Stomach (tissue), 9 donors: ENCODE data around the gene HPCA. TPM values are rescaled to one million over a fixed set of nuclear protein-coding genes. Genes with fewer than 3 reads are reported as not detected.

ENCODE experiments used
- DNase-seq, 2 donors: peaks; one replicate each; pipeline versions ENCODE4 v3.0.0 to v3.0.0-alpha.2; 2013 to 2019
- H3K27ac ChIP-seq, 5 donors: fragments of 200-600 bp in 4 of 5; sonication (generic) in 4 of 5; one replicate each; pipeline ENCODE4 v1.5.1; 2013 to 2019; ENCODE audit warnings: mild to moderate bottlenecking in 1 of 5, moderate library complexity in 1 of 5
- H3K27me3 ChIP-seq, 3 donors: fragments of 200-600 bp; sonication (generic); one replicate each; pipeline ENCODE4 v1.5.1; 2017 to 2019; ENCODE audit warnings: mixed run types in 1 of 3
- H3K36me3 ChIP-seq, 4 donors: fragments of 200-600 bp; sonication (generic); 1 replicate in 3 of 4; 2 replicates in 1 of 4; pipeline ENCODE4 v1.5.1; 2016 to 2019
- H3K4me1 ChIP-seq, 4 donors: fragments of 200-600 bp; sonication (generic); one replicate each; pipeline ENCODE4 v1.5.1; 2016 to 2019
- H3K4me3 ChIP-seq, 4 donors: fragments of 200-600 bp; sonication (generic) in 3 of 4; one replicate each; pipeline ENCODE4 v1.5.1; 2016 to 2019; ENCODE audit warnings: mild to moderate bottlenecking in 1 of 4
- H3K9me3 ChIP-seq, 4 donors: fragments of 200-600 bp; sonication (generic); one replicate each; pipeline ENCODE4 v1.5.1; 2016 to 2019
- EP300 ChIP-seq: sonication (generic); formaldehyde crosslinking; IDR thresholded peaks from one replicate; pipeline ENCODE4 v1.6.1; 2017; ENCODE audit warnings: antibody characterized with exemption
- POLR2A ChIP-seq, 4 donors: fragments of 450-650 bp; IDR thresholded peaks; one replicate each; pipeline ENCODE4 v1.6.1; 2016; ENCODE audit warnings: antibody characterized with exemption in 4 of 4, control low read depth in 2 of 4, mild to moderate bottlenecking in 1 of 4, moderate library complexity in 1 of 4
- POLR2AphosphoS5 ChIP-seq, 3 donors: sonication (generic); formaldehyde crosslinking; IDR thresholded peaks; one replicate each; pipeline ENCODE4 v1.6.1; 2016; ENCODE audit warnings: antibody characterized with exemption in 3 of 3
- WGBS, 5 donors: extraction: QIAGEN DNeasy Blood & Tissue Kit in 3 of 5; methylation state at CpG; one replicate each; pipeline versions ENCODE4 v1.1.5 to v1.1.7; 2013 to 2018; 5-methylcytosine and 5-hydroxymethylcytosine counted together
- intact Hi-C: fragments of 100-400 bp; cut with DNase I; formaldehyde crosslinking; loops from one replicate; pipeline ENCODE4 v1.15.1; 2023; ENCODE audit warnings: low total_unique reads
- polyA plus RNA-seq, 3 donors: library from polyadenylated mRNA; stranded (reverse); fragments of 200-250 nt; gene quantifications; one replicate each; pipeline ENCODE4 v1.2.3, GENCODE V29; 2013
- total RNA-seq, 5 donors: library from RNA; depleted of rRNA; stranded (reverse); fragments of >200 nt; gene quantifications; one replicate each; pipeline versions ENCODE4 v1.1.0 to v1.2.3, GENCODE V29; 2014 to 2016
- TF ChIP-seq, protein P1 (sequence below), 7 experiments: fragments of 450-650 bp in 4 of 7; fragments of 200-600 bp in 3 of 7; sonication (generic) in 3 of 7; IDR thresholded peaks; one replicate each; pipeline ENCODE4 v1.5.1; 2016 to 2019; ENCODE audit warnings: antibody characterized with exemption in 7 of 7, control low read depth in 2 of 7, mild to moderate bottlenecking in 1 of 7
- donor health status: healthy with polysubstance abuse.
- donor health status: Bipolar disorder and iron deficiency.
- donor health status: healthy.

The HPCA gene
- total and polyA plus RNA-seq, 8 donors = 0.30 to 4.9 (median 0.75) TPM; not detected in 5

DNA sequence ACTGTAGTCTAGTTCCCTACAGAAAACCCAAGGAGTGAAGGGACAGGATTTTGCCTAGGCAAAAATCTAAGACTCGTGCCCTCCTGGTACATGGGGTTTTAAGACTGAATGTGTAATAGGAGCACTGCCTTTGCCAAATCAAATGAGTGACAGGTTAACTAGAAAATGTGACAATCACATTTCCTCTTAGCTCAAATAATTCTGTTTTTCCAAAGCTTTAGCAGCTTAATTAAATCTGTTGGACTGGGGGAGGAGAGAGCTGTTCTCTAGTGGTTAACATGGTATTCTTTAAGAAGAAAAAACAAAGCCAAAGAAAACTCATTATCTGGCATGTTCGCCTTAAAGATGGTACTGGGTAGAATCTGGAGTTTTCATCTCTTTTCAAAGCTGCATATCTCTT, 28.2 kb upstream of the HPCA start:
- Histone ChIP-seq H3K9me3 (no peaks in the 10 kb centered on the region), H3K27ac (no peak overlapping the region), H3K4me3 (no peak overlapping the region), H3K36me3 (peaks cover 25 to 89% (median 82%) of the 10 kb centered on the region in 4 donors), H3K27me3 (no peaks in the 10 kb centered on the region), H3K4me1 (peaks cover 0 to 8% (median 4%) of the 10 kb centered on the region in 4 donors)
- WGBS, 5 donors = 94 to 98% (median 97%) methylated on average over 2 of the region's 2 CpGs
- intact Hi-C loops = no loop called here
- DNase-seq = no peak
- TF ChIP-seq POLR2A (IDR thresholded peaks at IDR 0.05) = no peak
- no peak for TF ChIP-seq POLR2AphosphoS5 (IDR thresholded peaks at IDR 0.05)
- TF ChIP-seq, protein P1, sequence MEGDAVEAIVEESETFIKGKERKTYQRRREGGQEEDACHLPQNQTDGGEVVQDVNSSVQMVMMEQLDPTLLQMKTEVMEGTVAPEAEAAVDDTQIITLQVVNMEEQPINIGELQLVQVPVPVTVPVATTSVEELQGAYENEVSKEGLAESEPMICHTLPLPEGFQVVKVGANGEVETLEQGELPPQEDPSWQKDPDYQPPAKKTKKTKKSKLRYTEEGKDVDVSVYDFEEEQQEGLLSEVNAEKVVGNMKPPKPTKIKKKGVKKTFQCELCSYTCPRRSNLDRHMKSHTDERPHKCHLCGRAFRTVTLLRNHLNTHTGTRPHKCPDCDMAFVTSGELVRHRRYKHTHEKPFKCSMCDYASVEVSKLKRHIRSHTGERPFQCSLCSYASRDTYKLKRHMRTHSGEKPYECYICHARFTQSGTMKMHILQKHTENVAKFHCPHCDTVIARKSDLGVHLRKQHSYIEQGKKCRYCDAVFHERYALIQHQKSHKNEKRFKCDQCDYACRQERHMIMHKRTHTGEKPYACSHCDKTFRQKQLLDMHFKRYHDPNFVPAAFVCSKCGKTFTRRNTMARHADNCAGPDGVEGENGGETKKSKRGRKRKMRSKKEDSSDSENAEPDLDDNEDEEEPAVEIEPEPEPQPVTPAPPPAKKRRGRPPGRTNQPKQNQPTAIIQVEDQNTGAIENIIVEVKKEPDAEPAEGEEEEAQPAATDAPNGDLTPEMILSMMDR (IDR thresholded peaks at IDR 0.05) = no peak
- no peak for TF ChIP-seq EP300

DNA sequence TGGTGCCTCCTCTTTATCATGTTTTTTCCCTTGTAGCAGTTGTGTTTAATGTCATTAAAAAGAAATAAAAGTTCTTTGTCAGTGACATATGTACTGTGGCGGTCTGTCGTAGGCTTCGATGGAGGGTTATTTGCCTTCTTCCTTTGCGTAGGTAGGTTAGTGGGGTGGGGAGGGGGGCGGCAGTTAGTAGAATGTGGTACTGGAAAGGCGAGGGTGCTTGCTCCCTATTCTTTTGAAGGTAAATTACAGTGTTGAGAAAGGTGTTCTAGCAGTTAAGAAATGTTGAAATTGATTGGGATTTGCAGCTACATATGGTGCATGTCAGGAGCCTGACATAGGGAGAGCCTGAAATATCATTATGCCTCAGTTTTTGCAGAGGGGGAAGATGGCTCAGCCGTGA, 27.5 kb upstream of the HPCA start:
- no peak overlapping the region for H3K4me3 ChIP-seq
- no peaks in the 10 kb centered on the region for H3K27me3 ChIP-seq
- TF ChIP-seq, protein P1 (IDR thresholded peaks at IDR 0.05) = no peak
- TF ChIP-seq POLR2AphosphoS5 (IDR thresholded peaks at IDR 0.05) (no peak), EP300 (no peak), POLR2A (IDR thresholded peaks at IDR 0.05) (no peak)
- intact Hi-C loops = no loop called here
- no peaks in the 10 kb centered on the region for H3K9me3 ChIP-seq
- WGBS, 5 donors = 89 to 96% (median 95%) methylated on average over 7 of the region's 7 CpGs
- H3K36me3 ChIP-seq = peaks cover 19 to 89% (median 82%) of the 10 kb centered on the region in 4 donors
- DNase-seq = no peak
- H3K27ac ChIP-seq = no peak overlapping the region
- peaks cover 0 to 8% (median 4%) of the 10 kb centered on the region in 4 donors for H3K4me1 ChIP-seq

GRCh38 chr1:32859915-32860314, 26.4 kb upstream of the HPCA start:
- Histone ChIP-seq H3K4me3 (no peak overlapping the region), H3K9me3 (no peaks in the 10 kb centered on the region), H3K36me3 (peaks cover 13 to 87% (median 77%) of the 10 kb centered on the region in 4 donors), H3K27ac (no peak overlapping the region), H3K27me3 (no peaks in the 10 kb centered on the region), H3K4me1 (peaks cover 0 to 8% (median 4%) of the 10 kb centered on the region in 4 donors)
- 88 to 95% (median 94%) methylated on average over 2 of the region's 2 CpGs for WGBS, 5 donors
- intact Hi-C loops = no loop called here
- no peak for DNase-seq
- TF ChIP-seq EP300 = no peak
- no peak for TF ChIP-seq POLR2A (IDR thresholded peaks at IDR 0.05)
- TF ChIP-seq, protein P1 (IDR thresholded peaks at IDR 0.05) = no peak
- no peak for TF ChIP-seq POLR2AphosphoS5 (IDR thresholded peaks at IDR 0.05)

DNA sequence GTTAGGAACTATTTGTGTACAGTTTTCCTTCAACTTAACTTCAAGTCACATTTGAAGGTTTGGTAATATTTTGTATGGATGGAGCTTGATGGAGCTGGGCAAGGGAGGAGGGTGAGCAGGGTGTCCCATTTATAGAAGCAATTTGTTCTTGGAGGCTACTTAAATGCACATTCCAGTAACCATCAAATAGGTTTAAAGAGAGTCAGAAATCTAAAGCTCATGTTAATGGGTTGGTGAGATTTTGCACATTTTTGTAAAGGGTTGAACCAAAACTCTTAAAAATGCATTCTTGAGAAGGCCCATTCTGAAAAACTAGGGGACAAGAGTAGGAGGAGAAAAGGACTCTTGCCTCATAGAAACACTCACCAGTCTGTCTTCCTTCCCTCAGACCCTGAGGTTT, 25.7 kb upstream of the HPCA start:
- TF ChIP-seq EP300 = no peak
- TF ChIP-seq POLR2AphosphoS5 (IDR thresholded peaks at IDR 0.05) = no peak
- TF ChIP-seq, protein P1 (IDR thresholded peaks at IDR 0.05) = no peak
- H3K4me3 ChIP-seq = no peak overlapping the region
- DNase-seq = no peak
- no peaks in the 10 kb centered on the region for H3K27me3 ChIP-seq
- intact Hi-C loops = no loop called here
- peaks cover 0 to 12% (median 6%) of the 10 kb centered on the region in 4 donors for H3K4me1 ChIP-seq
- no peaks in the 10 kb centered on the region for H3K9me3 ChIP-seq
- H3K27ac ChIP-seq = no peak overlapping the region
- peaks cover 13 to 80% (median 70%) of the 10 kb centered on the region in 4 donors for H3K36me3 ChIP-seq
